ENCODE data around the gene CCM2.

- TF ChIP-seq CTCF (IDR thresholded peaks at IDR 0.05 in 8 of 11, conservative IDR thresholded peaks at IDR 0.05 in 3 of 11): no peak
- TF ChIP-seq POLR2AphosphoS5 (IDR thresholded peaks at IDR 0.05): no peak
- TF ChIP-seq POLR2A (IDR thresholded peaks at IDR 0.05): no peak
These were observed 92.9 kb downstream of the CCM2 start for GRCh38 chr7:45092931-45093235.
